Measurements from ENCODE around the gene PANX1. TPM values are rescaled to one million over a fixed set of nuclear protein-coding genes. Genes with fewer than 3 reads are reported as not detected.
A peak's percentile ranks its signal among the peaks of the same experiment; 100 is the strongest.

The PANX1 gene
- total RNA-seq, 1 donor from 2014 or later = 58.0 TPM

GRCh38 chr11:94168882-94169281, 40.2 kb downstream of the PANX1 start:
- Mint-ChIP-seq H3K27me3 (ENCODE audit: unreplicated experiment) (peaks cover 4% of the 10 kb centered on the region), H3K4me1 (ENCODE audit: low read depth, unreplicated experiment) (peaks cover 18% of the 10 kb centered on the region), H3K36me3 (ENCODE audit: unreplicated experiment) (no peaks in the 10 kb centered on the region), H3K4me3 (ENCODE audit: unreplicated experiment) (no peak overlapping the region), H3K27ac (ENCODE audit: unreplicated experiment) (no peak overlapping the region), H3K9me3 (ENCODE audit: unreplicated experiment) (peaks cover 9% of the 10 kb centered on the region)
- no peak for DNase-seq
- no peak for TF ChIP-seq CTCF (IDR thresholded peaks at IDR 0.05; ENCODE audit: partially characterized antibody, unreplicated experiment)

DNA sequence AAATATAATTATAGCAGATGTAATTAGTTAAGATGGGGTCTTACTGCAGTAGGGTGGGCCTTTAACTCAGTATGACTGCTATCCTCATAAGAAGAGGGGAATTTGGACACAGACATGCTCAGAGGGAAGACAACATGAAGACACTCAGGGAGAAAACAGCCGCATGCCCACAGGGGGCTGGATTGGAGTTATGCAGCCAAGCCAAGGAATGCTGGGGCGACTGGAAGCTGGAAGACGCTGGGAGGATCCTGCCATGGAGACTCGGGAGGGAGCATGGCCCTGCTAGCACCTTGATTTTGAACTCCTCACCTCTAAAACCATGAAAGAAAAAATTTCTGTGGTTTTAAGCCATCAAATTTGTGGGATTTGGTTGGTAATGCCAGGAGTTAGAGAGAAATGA, 40.9 kb downstream of the PANX1 start:
- TF ChIP-seq CTCF (IDR thresholded peaks at IDR 0.05; ENCODE audit: partially characterized antibody, unreplicated experiment) = no peak
- no peak overlapping the region for H3K4me3 Mint-ChIP-seq (ENCODE audit: unreplicated experiment)
- peaks cover 4% of the 10 kb centered on the region for H3K27me3 Mint-ChIP-seq (ENCODE audit: unreplicated experiment)
- no peak for DNase-seq
- H3K4me1 Mint-ChIP-seq (ENCODE audit: low read depth, unreplicated experiment) = peaks cover 20% of the 10 kb centered on the region
- peaks cover 9% of the 10 kb centered on the region for H3K9me3 Mint-ChIP-seq (ENCODE audit: unreplicated experiment)
- H3K36me3 Mint-ChIP-seq (ENCODE audit: unreplicated experiment) = no peaks in the 10 kb centered on the region
- no peak overlapping the region for H3K27ac Mint-ChIP-seq (ENCODE audit: unreplicated experiment)

DNA sequence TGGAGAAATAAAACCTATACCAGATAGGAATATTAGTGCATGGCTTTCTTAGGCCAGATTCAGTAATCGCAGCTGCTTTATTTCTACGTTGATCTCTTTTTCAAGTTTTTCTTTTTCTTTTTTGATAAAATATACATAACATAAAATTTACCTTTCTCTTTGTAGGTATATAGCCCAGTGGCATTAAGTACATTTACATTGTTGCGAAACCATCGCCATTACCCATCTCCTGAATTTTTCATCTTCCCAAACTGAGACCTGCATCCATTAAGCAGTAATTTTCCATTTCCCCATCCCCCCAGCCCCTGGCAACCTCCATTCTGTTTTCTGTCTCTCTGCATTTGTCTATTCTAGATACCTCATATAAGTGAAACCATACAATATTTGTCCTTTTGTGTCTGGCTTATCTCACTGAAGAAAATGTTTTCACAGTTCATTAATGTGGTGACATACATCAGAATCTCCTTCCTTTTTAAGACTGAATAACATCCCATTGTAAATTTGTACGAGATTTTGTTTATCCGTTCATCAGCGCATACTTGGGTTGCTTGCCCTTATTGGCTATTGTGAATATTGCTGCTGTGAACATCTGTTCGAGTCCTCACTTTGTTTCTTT, 41.4 kb downstream of the PANX1 start:
- TF ChIP-seq CTCF (IDR thresholded peaks at IDR 0.05; ENCODE audit: partially characterized antibody, unreplicated experiment) = no peak
- Mint-ChIP-seq H3K27ac (ENCODE audit: unreplicated experiment) (no peak overlapping the region), H3K4me1 (ENCODE audit: low read depth, unreplicated experiment) (peaks cover 23% of the 10 kb centered on the region), H3K4me3 (ENCODE audit: unreplicated experiment) (no peak overlapping the region), H3K27me3 (ENCODE audit: unreplicated experiment) (peaks cover 4% of the 10 kb centered on the region), H3K36me3 (ENCODE audit: unreplicated experiment) (no peaks in the 10 kb centered on the region), H3K9me3 (ENCODE audit: unreplicated experiment) (peaks cover 9% of the 10 kb centered on the region)
- DNase-seq = no peak

DNA sequence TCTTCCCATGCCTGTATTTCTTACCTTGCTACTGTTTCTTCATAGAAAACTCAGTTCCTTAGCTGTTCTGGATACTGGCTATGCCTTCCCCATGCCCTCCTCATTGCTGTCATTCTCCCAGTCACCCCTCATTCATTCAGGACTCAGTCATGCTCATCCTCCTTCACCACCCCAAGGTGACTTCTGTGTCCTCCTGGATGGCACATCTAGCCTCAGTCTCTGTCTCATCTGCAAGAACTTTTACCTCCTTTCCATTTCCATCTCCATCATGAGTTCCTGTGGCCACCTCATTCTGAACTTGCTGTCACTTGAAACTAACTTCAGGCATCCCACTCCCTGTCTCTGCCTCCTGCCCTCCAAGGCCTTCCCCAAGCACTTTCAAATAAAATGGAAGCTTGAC, 42.3 kb downstream of the PANX1 start:
- Mint-ChIP-seq H3K9me3 (ENCODE audit: unreplicated experiment) (peaks cover 9% of the 10 kb centered on the region), H3K27ac (ENCODE audit: unreplicated experiment) (no peak overlapping the region), H3K36me3 (ENCODE audit: unreplicated experiment) (no peaks in the 10 kb centered on the region), H3K4me3 (ENCODE audit: unreplicated experiment) (no peak overlapping the region), H3K4me1 (ENCODE audit: low read depth, unreplicated experiment) (peaks cover 25% of the 10 kb centered on the region), H3K27me3 (ENCODE audit: unreplicated experiment) (peaks cover 4% of the 10 kb centered on the region)
- no peak for TF ChIP-seq CTCF (IDR thresholded peaks at IDR 0.05; ENCODE audit: partially characterized antibody, unreplicated experiment)
- no peak for DNase-seq

DNA sequence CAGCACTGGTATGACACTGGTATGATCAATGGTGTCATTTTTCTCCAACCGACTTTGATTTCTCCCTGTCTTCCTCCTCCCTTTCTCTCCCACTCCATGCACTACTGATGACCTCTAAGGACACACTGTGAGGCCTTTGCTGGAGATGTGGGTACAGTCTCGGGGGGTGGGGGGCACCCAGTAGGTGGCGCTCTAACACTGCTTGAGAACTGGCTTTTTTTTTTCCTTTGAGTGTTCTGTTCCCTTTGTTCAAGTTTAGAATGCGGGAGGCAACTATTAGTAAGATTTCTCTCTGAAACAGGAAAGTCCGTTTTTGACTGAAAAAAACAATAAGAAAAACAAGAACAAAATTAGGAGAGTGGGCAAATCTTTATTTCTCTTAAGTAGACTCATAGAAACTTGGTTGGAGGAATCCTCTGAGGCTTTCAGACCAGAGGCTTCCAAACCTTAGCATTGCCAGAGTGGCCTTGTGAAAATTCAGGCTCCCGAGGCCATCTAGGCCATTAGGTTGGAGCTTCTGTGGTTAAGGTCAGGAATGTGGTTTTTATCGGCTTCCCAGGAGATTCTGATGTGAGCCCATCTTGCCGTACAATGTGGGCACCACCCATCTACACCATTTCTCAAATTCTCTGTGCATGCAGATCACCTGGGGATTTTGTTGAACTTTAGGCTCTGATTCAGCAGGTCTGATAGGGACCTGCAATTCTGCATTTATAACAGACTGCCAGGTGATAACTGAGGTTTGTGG, 43.2 kb downstream of the PANX1 start:
- no peaks in the 10 kb centered on the region for H3K36me3 Mint-ChIP-seq (ENCODE audit: unreplicated experiment)
- no peak overlapping the region for H3K27ac Mint-ChIP-seq (ENCODE audit: unreplicated experiment)

More for the DNA sequence above, 43.2 kb downstream of the PANX1 start:
- Mint-ChIP-seq H3K9me3 (ENCODE audit: unreplicated experiment) (peaks cover 9% of the 10 kb centered on the region), H3K4me1 (ENCODE audit: low read depth, unreplicated experiment) (peaks cover 25% of the 10 kb centered on the region), H3K4me3 (ENCODE audit: unreplicated experiment) (no peak overlapping the region), H3K27me3 (ENCODE audit: unreplicated experiment) (peaks cover 4% of the 10 kb centered on the region)
- DNase-seq = peak; percentile 50
- TF ChIP-seq CTCF (IDR thresholded peaks at IDR 0.05; ENCODE audit: partially characterized antibody, unreplicated experiment) = peak; percentile 61

Data from glutamatergic neuron (in vitro differentiated cells).